ENCODE measurements around the gene OTUD7B. TPM values are rescaled to one million over a fixed set of nuclear protein-coding genes. Genes with fewer than 3 reads are reported as not detected.

The OTUD7B gene
- total and polyA plus RNA-seq, 2 donors from 2014 or later, result 3.4 to 28.1 TPM

GRCh38 chr1:150021191-150021694 is 10.7 kb upstream of the OTUD7B start:
- H3K9me3 ChIP-seq (ENCODE audit: control insufficient read depth in 2 of 3, insufficient read depth in 1 of 3, low read length in 3 of 3), result no peaks in the 10 kb centered on the region

GRCh38 chr1:150020711-150021110 is 10.2 kb upstream of the OTUD7B start:
- Histone ChIP-seq H3K36me3 (ENCODE audit: control insufficient read depth in 2 of 3, insufficient read depth in 3 of 3, low read length in 3 of 3) (no peaks in the 10 kb centered on the region), H3K9ac (ENCODE audit: low read length in 3 of 3) (peak overlapping the region in 1 of 3 donors; percentile 28), H3K9me3 (ENCODE audit: control insufficient read depth in 2 of 3, insufficient read depth in 1 of 3, low read length in 3 of 3) (no peaks in the 10 kb centered on the region), H3K27ac (ENCODE audit: low read depth in 2 of 2, low read length in 2 of 2) (peak overlapping the region in 1 of 2 donors; percentile 5), H3K4me1 (ENCODE audit: control insufficient read depth in 2 of 3, insufficient read depth in 2 of 3, low read depth in 1 of 3, low read length in 3 of 3) (peaks cover 0 to 9% (median 7%) of the 10 kb centered on the region in 3 donors), H3K4me3 (ENCODE audit: low read length in 3 of 3) (no peak overlapping the region), H3K27me3 (ENCODE audit: control insufficient read depth, insufficient read depth, low read length) (no peaks in the 10 kb centered on the region)
- FAIRE-seq (no peak), DNase-seq (no peak)
- intact Hi-C loops (cut with DNase I), result no loop called here
- TF ChIP-seq CTCF (IDR thresholded peaks at IDR 0.05; ENCODE audit: borderline replicate concordance, extremely low read depth, insufficient read depth), result no peak

More at GRCh38 chr1:150021191-150021694, 10.7 kb upstream of the OTUD7B start:
- FAIRE-seq (peak; percentile 89), DNase-seq (peak in 2 of 5 donors; percentile 29 to 62)
- no peak overlapping the region for H3K4me3 ChIP-seq (ENCODE audit: low read length in 3 of 3)
- H3K9ac ChIP-seq (ENCODE audit: low read length in 3 of 3), result peak overlapping the region in 1 of 3 donors; percentile 28
- intact Hi-C loops (cut with DNase I), result no loop called here
- H3K4me1 ChIP-seq (ENCODE audit: control insufficient read depth in 2 of 3, insufficient read depth in 2 of 3, low read depth in 1 of 3, low read length in 3 of 3), result peaks cover 0 to 9% (median 7%) of the 10 kb centered on the region in 3 donors
- no peaks in the 10 kb centered on the region for H3K36me3 ChIP-seq (ENCODE audit: control insufficient read depth in 2 of 3, insufficient read depth in 3 of 3, low read length in 3 of 3)
- H3K27me3 ChIP-seq (ENCODE audit: control insufficient read depth, insufficient read depth, low read length), result no peaks in the 10 kb centered on the region
- H3K27ac ChIP-seq (ENCODE audit: low read depth in 2 of 2, low read length in 2 of 2), result peak overlapping the region; percentile 45 to 60
- TF ChIP-seq CTCF (IDR thresholded peaks at IDR 0.05; ENCODE audit: borderline replicate concordance, extremely low read depth, insufficient read depth), result no peak

- H3K4me3 ChIP-seq (ENCODE audit: low read length in 3 of 3), result no peak overlapping the region
- DNase-seq (no peak), FAIRE-seq (no peak)
- H3K9me3 ChIP-seq (ENCODE audit: control insufficient read depth in 2 of 3, insufficient read depth in 1 of 3, low read length in 3 of 3), result no peaks in the 10 kb centered on the region
- no peak overlapping the region for H3K9ac ChIP-seq (ENCODE audit: low read length in 3 of 3)
- no peaks in the 10 kb centered on the region for H3K27me3 ChIP-seq (ENCODE audit: control insufficient read depth, insufficient read depth, low read length)
- H3K4me1 ChIP-seq (ENCODE audit: control insufficient read depth in 2 of 3, insufficient read depth in 2 of 3, low read depth in 1 of 3, low read length in 3 of 3), result peaks cover 0 to 9% (median 7%) of the 10 kb centered on the region in 3 donors
- TF ChIP-seq CTCF (IDR thresholded peaks at IDR 0.05; ENCODE audit: borderline replicate concordance, extremely low read depth, insufficient read depth), result no peak
- intact Hi-C loops (cut with DNase I), result no loop called here
- H3K36me3 ChIP-seq (ENCODE audit: control insufficient read depth in 2 of 3, insufficient read depth in 3 of 3, low read length in 3 of 3), result no peaks in the 10 kb centered on the region
- H3K27ac ChIP-seq (ENCODE audit: low read depth in 2 of 2, low read length in 2 of 2), result no peak overlapping the region
Measured at GRCh38 chr1:150018165-150018564, 7.6 kb upstream of the OTUD7B start.
